ENCODE results near the gene ZDHHC7. TPM values are rescaled to one million over a fixed set of nuclear protein-coding genes. Genes with fewer than 3 reads are reported as not detected.

The ZDHHC7 gene
- total RNA-seq, 1 donor from 2014 or later: 77.9 TPM

GRCh38 chr16:84995663-84996062, 15.7 kb downstream of the ZDHHC7 start:
- peak; percentile 25 to 42 for ATAC-seq
- TF ChIP-seq CTCF (IDR thresholded peaks at IDR 0.05): no peak
- H3K4me1 ChIP-seq: peaks cover 89% of the 10 kb centered on the region
- intact Hi-C loops (cut with DNase I): no loop called here
- no peak overlapping the region for H3K4me3 ChIP-seq
- H3K27me3 ChIP-seq (ENCODE audit: low read depth): no peaks in the 10 kb centered on the region
- no peaks in the 10 kb centered on the region for H3K9me3 ChIP-seq
- peak; percentile 51 for DNase-seq
- peaks cover 50% of the 10 kb centered on the region for H3K36me3 ChIP-seq
- peak overlapping the region; percentile 79 for H3K27ac ChIP-seq

- peak overlapping the region; percentile 79 for H3K27ac ChIP-seq
- H3K27me3 ChIP-seq (ENCODE audit: low read depth): no peaks in the 10 kb centered on the region
- TF ChIP-seq CTCF (IDR thresholded peaks at IDR 0.05): no peak
- no peak overlapping the region for H3K4me3 ChIP-seq
- peaks cover 67% of the 10 kb centered on the region for H3K36me3 ChIP-seq
- intact Hi-C loops (cut with DNase I): no loop called here
- H3K9me3 ChIP-seq: no peaks in the 10 kb centered on the region
- ATAC-seq (no peak), DNase-seq (peak; percentile 40)
- H3K4me1 ChIP-seq: peaks cover 72% of the 10 kb centered on the region
Measured at GRCh38 chr16:84993926-84994325, 17.4 kb downstream of the ZDHHC7 start.

GRCh38 chr16:84992717-84993075, 18.6 kb downstream of the ZDHHC7 start:
- Histone ChIP-seq H3K27me3 (ENCODE audit: low read depth) (no peaks in the 10 kb centered on the region), H3K4me3 (no peak overlapping the region), H3K36me3 (peaks cover 79% of the 10 kb centered on the region), H3K27ac (peak overlapping the region; percentile 79), H3K4me1 (peaks cover 61% of the 10 kb centered on the region), H3K9me3 (no peaks in the 10 kb centered on the region)
- intact Hi-C loops (cut with DNase I): no loop called here
- TF ChIP-seq CTCF (IDR thresholded peaks at IDR 0.05): no peak
- ATAC-seq (no peak), DNase-seq (no peak)

GRCh38 chr16:84990782-84991181, 20.6 kb downstream of the ZDHHC7 start:
- intact Hi-C loops (cut with DNase I): no loop called here
- H3K4me1 ChIP-seq: peaks cover 52% of the 10 kb centered on the region
- H3K27ac ChIP-seq: no peak overlapping the region
- no peak for TF ChIP-seq CTCF (IDR thresholded peaks at IDR 0.05)
- peaks cover 94% of the 10 kb centered on the region for H3K36me3 ChIP-seq
- H3K4me3 ChIP-seq: no peak overlapping the region
- DNase-seq: peak; percentile 36
- H3K27me3 ChIP-seq (ENCODE audit: low read depth): no peaks in the 10 kb centered on the region
- no peaks in the 10 kb centered on the region for H3K9me3 ChIP-seq
- ATAC-seq: no peak

GRCh38 chr16:84989749-84990620, 21.4 kb downstream of the ZDHHC7 start:
- Histone ChIP-seq H3K27me3 (ENCODE audit: low read depth) (no peaks in the 10 kb centered on the region), H3K27ac (no peak overlapping the region), H3K4me1 (peaks cover 52% of the 10 kb centered on the region), H3K9me3 (no peaks in the 10 kb centered on the region), H3K36me3 (peaks cover 92% of the 10 kb centered on the region), H3K4me3 (no peak overlapping the region)
- TF ChIP-seq CTCF (IDR thresholded peaks at IDR 0.05): no peak
- intact Hi-C loops (cut with DNase I): no loop called here
- DNase-seq: peak; percentile 33
- ATAC-seq: no peak

Data from lower lobe of right lung (tissue), 2 donors.